HG03097 (cell line): Measurements from ENCODE around the gene ANKUB1.

ENCODE experiments used
- ATAC-seq: cut with Tn5 transposase; IDR thresholded peaks from one replicate; pipeline ENCODE4 v1.9.1; 2021; ENCODE audit not compliant: unreplicated experiment, low FRiP score

ANKUB1 gene

GRCh38 chr3:149767720-149768119 lies 24.6 kb downstream of the ANKUB1 start:
- no peak for ATAC-seq

GRCh38 chr3:149765762-149766334 lies 26.5 kb downstream of the ANKUB1 start:
- no peak for ATAC-seq

GRCh38 chr3:149764302-149764701 lies 28.1 kb downstream of the ANKUB1 start:
- no peak for ATAC-seq

GRCh38 chr3:149763565-149764195 lies 28.7 kb downstream of the ANKUB1 start:
- no peak for ATAC-seq

GRCh38 chr3:149753717-149754116 lies 38.6 kb downstream of the ANKUB1 start:
- no peak for ATAC-seq

- ATAC-seq = no peak
These were observed 39.6 kb downstream of the ANKUB1 start for GRCh38 chr3:149752788-149753136.

GRCh38 chr3:149752051-149752787 lies 40.1 kb downstream of the ANKUB1 start, which contains the start of gene COMMD2:
Gene COMMD2 (minus strand): TSS chr3:149752489. CDS start chr3:149752444, 45 bp downstream.
- ATAC-seq = peak; percentile 99

- ATAC-seq = no peak
These were observed 40.8 kb downstream of the ANKUB1 start for GRCh38 chr3:149751551-149751950.

GRCh38 chr3:149744606-149745005 lies 47.7 kb downstream of the ANKUB1 start:
- no peak for ATAC-seq

GRCh38 chr3:149744151-149744550 lies 48.2 kb downstream of the ANKUB1 start:
- no peak for ATAC-seq

- ATAC-seq = no peak
These were observed 53.0 kb downstream of the ANKUB1 start for GRCh38 chr3:149739396-149739795.

GRCh38 chr3:149738876-149739275 lies 53.5 kb downstream of the ANKUB1 start:
- no peak for ATAC-seq

- no peak for ATAC-seq
These were observed 55.5 kb downstream of the ANKUB1 start for GRCh38 chr3:149736953-149737205.

- no peak for ATAC-seq
These were observed 56.0 kb downstream of the ANKUB1 start for GRCh38 chr3:149736175-149736952.

GRCh38 chr3:149732234-149732633 lies 60.1 kb downstream of the ANKUB1 start:
- ATAC-seq = no peak

- no peak for ATAC-seq
These were observed 64.7 kb downstream of the ANKUB1 start for GRCh38 chr3:149727656-149728055.

- no peak for ATAC-seq
These were observed 65.5 kb downstream of the ANKUB1 start for GRCh38 chr3:149726716-149727407.

- ATAC-seq = no peak
These were observed 68.6 kb downstream of the ANKUB1 start for GRCh38 chr3:149723781-149724180.

- no peak for ATAC-seq
These were observed 71.4 kb downstream of the ANKUB1 start for GRCh38 chr3:149720918-149721317.

GRCh38 chr3:149717391-149718056 lies 74.8 kb downstream of the ANKUB1 start:
- no peak for ATAC-seq
